AG10803 (cell line): ENCODE data around the gene SLC20A1.

Source experiments
- DNase-seq: peaks from one replicate; pipeline ENCODE4 v3.0.0; 2010; ENCODE audit warnings: low read depth
- H3K4me3 ChIP-seq: 2 replicates; pipeline ENCODE4 v1.5.1; 2011; ENCODE audit warnings: mild to moderate bottlenecking, low read length, control low read depth
- CTCF ChIP-seq: conservative IDR thresholded peaks from 2 replicates; pipeline ENCODE4 v1.5.1; 2011; ENCODE audit warnings: mild to moderate bottlenecking, low read length, control low read depth, inconsistent platforms

Gene SLC20A1

GRCh38 chr2:112618383-112618782 is 27.4 kb upstream of the SLC20A1 start:
- H3K4me3 ChIP-seq, result no peak overlapping the region
- DNase-seq, result no peak
- no peak for TF ChIP-seq CTCF

GRCh38 chr2:112621790-112622527 is 23.8 kb upstream of the SLC20A1 start:
- DNase-seq, result peak; percentile 85
- no peak overlapping the region for H3K4me3 ChIP-seq
- no peak for TF ChIP-seq CTCF

- TF ChIP-seq CTCF, result no peak
- peak; percentile 92 for DNase-seq
- H3K4me3 ChIP-seq, result no peak overlapping the region
These were observed 23.2 kb upstream of the SLC20A1 start for GRCh38 chr2:112622528-112622849.

GRCh38 chr2:112623913-112624777 is 21.6 kb upstream of the SLC20A1 start:
- no peak for TF ChIP-seq CTCF
- no peak overlapping the region for H3K4me3 ChIP-seq
- DNase-seq, result peak; percentile 74

GRCh38 chr2:112625474-112626114 is 20.1 kb upstream of the SLC20A1 start:
- no peak for TF ChIP-seq CTCF
- no peak overlapping the region for H3K4me3 ChIP-seq
- no peak for DNase-seq

DNA sequence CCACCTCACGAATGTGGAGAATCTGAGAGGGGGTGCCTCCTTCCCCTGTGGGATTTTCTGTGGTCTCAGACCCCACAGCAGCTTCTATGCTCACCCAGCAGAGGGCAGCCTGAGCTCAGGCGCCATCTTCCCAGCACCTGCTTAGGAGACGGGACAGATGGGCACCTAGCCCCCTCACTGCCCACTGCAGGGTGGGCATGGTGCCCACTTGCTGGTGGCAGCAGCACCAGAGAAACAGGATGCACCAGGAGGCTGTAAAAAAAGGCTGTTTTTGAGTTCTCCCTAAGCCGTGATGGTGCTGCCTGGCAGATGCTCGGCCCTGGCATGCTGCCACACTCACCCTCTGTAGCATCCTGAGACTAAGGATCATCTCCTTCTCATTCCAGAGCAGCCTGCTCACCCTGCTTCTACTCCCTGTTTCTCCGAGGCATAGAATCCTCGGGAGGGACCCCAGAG is 19.1 kb upstream of the SLC20A1 start:
- peak; percentile 88 for TF ChIP-seq CTCF
- peak overlapping the region; percentile 48 for H3K4me3 ChIP-seq

More for the DNA sequence above, 19.1 kb upstream of the SLC20A1 start:
- peak; percentile 69 for DNase-seq
